GM21723 (cell line): ENCODE results near the gene LYRM9.
"Not testable (repeated sequence)": the region's sequence is repeated elsewhere in the genome, so short reads cannot be mapped to it uniquely, and the experiment has no call there.

Source experiments
- ATAC-seq: cut with Tn5 transposase; IDR thresholded peaks from one replicate; pipeline ENCODE4 v1.9.1; 2021; ENCODE audit warnings: mild to moderate bottlenecking, moderate library complexity; ENCODE audit not compliant: unreplicated experiment

Gene LYRM9

DNA sequence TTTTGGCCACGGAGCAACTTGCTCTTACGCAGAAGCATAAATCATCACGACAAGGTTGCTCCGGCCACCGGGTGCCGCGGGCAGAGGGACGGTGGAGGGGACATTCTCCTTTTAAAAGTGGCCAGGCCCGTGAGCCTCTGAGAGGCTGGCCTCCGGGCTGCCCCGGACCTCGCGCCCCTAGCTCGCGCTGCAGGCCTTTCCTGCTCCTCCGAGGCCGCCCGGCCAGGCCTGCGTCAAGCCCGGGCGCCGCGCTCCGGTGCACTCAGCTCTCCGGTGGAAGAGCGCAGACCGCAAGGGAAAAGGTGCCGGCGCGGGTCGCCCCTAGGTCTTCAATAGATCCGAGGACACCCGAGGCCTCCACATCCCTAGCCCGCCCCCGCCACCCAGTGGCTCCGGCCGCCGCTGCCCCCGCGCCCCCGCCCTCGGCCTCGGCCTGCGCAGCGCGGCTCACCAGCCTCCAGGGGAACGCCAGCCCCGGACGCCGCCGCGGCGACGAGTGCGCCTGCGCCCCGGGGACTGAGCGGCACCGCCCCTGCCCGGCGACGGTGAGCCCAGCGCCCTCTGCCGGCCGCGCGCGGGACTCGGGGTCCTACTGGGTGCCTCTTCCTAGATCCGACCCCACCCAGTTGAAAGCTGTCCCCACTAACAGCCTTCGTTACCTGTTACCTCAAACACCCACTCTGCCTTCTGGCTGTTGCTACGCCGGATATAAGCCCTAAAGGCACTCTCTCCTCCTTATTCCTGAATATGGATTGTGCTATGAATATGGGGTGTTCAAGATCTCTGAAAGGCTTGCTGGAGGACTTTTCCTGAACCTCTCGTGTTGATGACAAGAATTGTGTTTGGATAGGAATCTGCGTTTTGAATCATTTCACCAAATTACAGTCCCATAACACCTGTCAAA is at the start of gene LYRM9:
Gene LYRM9 (minus strand): TSS at position 500 of the 904 bp plus-strand sequence. CDS start 10,671 bp downstream, outside the sequence.
- ATAC-seq = peak; percentile 94

DNA sequence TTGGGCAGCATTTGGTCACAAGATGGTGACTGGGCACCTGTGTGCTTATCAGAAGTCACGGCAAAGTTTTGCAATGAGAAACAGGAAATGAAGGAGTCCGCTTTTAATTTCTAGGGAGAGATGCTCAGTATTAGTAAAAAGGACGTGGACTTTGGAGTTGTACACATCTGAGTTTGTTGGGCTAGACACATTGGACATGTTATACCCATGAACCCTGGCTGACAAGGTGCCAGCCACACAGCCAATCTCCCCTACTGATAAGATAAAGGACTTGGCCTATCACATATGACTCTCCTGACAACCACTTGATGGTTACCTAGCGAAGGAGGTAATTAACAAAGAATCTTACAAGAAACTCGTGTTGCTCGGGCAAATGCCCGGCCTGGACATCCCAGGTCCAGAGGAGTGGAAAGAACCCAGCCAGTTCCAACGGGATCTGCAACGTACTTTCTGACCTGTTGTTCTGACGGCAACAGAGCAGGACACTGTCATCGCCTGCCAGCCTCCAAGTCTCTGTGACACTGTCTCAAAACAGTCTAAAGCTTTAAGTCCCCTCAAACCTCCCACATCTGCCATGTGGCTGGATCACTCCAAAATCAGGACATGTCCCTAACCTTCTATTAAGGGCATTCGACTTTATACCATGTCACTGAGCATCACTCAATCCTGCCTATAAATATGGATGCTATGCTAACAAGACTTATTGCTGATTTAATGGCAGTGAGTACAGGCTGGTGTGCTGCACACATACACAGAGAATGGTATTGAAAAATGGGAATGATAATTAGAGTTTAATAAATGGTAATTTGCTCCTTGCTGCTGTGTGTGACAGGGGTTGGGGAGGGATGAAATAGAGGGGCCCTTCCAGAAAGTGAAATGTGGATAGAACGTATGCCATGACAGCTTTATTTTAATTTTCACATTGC is 47.6 kb upstream of the LYRM9 start:
- no peak for ATAC-seq

DNA sequence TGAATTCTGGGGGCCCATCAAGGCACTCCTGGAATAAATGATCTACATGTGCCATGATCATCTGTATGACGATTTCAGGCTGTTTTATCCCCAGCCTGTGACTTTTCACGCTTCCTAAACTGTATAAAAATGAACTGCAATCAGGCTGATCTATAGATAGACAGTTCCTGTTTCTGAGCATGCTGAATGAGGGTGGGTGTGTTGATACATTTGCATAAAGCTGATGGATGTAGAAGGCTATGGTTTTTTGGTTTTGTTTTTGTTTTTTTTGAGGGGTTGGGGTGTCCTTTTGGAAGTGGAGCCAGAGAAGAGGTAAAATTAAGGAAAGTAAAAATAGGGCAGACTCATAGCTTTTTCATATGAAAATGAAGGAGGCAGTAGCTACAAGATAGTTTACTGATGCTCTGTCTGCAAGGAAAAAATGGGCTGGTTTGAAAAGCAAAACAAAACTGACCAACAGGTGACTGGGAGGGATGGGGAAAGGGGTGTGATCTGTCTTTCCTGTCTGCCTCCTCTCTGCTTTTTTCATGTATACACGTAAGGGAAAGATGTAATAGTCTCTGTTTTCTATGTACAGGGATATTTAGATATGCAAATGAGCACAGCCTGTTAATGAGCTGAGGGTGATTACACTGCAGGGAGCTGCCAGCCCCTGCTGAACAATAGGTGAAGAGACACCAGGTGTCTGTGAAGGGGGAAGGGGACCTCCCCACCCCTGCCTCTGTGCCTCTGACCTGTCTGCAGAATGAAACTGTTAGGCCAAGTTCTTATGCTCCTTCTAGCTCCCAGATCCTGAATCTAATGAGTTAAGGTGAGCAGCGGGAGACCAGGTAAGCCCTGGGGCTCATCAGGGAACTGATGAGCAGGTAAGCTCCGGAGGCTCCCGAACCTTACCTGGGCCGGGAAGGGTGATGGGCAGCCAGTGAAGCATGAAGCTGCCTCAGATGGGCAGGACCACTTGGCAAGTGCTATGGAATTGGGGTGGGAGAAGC is 46.6 kb upstream of the LYRM9 start:
- no peak for ATAC-seq

DNA sequence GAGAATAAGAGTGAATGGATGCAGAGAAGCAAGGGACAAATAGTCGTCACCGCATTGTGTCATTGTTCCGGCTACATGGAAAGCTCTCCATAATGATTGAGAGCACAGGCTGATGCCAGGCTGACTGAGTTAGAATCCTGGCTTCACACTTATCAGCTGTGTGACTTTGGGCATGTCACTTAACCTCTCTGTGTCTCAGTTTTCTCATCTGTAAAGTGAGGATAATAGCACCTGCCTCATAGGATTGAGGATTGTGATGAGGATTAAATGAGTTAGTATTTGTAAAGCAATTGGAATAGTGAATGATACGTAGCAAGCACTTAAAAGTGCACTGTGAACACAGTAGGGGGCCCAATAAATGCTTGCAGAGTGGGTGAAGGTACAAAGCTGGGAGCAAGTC is 45.7 kb upstream of the LYRM9 start:
- no peak for ATAC-seq

DNA sequence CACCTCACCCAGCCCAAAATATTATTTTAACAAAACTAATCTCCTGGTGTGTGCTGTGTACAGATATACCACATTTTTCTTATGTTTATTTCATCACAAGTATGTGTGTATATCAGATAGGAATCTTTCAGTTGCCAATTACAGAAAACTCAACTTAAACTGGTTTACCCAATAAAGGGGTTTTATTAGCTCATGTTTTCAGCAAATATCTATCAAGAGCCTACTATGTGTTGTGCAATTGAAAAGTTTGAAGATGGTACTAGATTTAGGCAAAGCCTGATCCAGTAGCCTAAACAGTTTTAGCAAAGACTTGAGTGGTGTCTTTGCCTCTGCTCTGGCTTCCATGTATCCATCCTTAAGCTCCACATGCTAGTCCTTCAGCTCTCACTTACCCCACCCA is 45.1 kb upstream of the LYRM9 start:
- no peak for ATAC-seq

DNA sequence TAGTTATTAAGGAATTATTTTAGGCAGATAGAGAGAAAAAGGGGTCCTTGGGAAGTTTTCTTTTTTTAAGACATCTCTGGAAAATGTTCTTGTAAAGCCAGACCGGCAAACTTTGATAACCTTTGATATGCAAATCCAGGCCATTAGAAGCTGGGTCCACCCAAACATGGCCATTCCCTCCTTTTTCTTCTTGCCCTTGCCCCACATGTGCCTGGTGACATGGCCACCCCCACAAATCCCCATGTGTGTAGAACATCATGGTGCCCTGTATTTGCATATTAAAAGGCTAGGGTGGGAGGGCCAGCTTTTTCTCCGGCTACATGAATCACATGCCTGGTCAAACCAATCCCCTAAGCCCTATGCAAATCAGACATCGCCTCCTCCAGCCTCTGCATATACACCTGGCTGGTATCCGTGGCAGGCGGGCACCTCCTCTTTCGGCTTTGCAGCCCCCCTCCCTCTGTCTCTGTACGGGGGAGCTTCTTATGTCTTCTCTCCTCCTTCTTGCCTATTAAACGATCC is 43.9 kb upstream of the LYRM9 start:
- no peak for ATAC-seq

DNA sequence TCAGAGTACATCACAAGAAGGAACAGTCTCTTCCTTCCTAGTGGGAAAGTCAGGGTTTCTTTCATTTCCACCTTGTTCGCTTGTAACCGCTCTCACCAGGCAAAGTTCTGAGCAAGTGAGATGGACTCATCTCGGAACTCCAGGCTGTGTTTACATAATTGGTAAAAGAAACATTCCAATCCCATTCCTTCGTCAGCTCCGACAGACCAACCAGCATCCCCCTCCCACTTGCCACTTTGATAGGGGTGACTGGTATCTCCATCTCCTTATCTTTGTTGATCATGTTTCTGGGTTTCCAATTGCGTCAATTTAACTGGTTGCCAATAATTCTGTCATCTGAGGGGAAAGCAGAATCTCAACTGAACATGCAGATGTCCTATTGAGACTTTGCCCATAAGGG is 36.8 kb upstream of the LYRM9 start:
- no peak for ATAC-seq

DNA sequence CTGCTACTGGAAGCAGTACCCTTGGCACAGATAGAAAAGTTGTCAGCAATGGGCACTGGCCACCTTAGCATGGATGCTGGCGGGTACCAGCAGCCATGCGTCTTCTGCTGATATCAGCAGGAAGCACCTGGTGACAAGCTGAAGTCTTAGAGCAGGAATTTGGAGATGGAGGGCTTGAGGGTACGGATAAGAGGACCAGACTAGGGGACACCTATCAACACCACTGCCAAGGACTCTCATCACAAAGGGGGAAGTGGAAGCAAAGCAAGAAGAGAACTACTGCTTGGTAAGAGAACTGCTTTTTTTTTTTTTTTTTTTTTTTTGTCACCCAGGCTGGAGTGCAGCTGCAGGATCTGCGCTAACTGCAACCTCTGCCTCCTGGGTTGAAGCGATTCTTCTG is 35.4 kb upstream of the LYRM9 start:
- no peak for ATAC-seq

DNA sequence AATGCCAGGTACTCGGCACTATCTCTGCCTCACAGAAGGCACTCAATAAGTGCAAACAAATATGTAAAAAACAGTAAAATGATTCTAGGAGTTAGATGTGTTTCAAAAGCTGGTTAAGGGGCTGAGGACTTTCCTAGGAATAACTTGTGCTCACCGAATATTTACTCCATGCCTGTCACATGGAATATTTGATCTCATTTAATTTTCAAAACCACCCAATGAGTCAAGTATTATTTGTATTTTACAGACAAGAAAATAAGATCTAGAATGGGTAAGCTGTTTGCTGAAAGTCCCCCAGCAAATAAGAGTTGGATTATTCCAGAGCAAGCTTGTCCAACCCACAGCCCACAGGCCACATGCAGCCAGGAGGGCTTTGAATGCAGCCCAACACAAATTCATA is 34.6 kb upstream of the LYRM9 start:
- ATAC-seq = no peak

DNA sequence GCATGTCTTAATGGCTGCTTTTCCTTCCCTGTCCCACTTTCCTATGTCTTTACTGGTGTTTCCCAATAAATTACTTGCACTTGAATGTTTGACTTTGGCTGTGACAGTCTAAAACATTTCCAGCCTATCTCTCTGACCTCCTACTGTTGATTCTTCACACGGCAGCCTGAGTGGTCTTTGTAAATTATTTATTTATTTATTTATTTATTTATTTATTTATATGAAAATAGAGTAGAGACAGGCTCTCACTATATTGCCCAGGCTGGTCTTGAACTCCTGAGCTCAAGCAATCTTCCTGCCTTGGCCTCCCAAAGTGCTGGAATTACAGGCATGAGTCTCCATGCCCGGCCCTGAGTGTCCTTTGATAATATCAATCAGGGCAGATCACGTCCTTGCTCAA is 28.4 kb upstream of the LYRM9 start:
- ATAC-seq = no peak

DNA sequence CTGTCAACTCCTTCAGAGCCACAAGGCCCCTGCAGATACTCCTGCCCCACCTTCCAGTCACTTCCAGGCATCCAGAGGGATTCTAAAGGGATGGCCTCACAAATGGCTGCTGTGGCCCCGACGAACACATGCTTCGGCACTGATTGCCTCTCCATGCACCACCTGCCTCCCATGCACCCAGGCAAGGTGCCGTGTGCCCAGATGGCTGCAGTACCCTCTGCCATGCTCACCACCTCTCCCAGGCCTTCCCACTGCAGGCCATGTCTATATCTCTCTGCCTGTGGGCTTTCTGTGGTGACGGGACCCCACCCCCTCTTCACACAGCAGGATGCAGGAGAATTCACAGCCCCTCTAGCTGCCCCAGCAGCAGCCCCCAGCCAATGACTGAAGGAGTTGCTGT is 27.9 kb upstream of the LYRM9 start:
- ATAC-seq = no peak

DNA sequence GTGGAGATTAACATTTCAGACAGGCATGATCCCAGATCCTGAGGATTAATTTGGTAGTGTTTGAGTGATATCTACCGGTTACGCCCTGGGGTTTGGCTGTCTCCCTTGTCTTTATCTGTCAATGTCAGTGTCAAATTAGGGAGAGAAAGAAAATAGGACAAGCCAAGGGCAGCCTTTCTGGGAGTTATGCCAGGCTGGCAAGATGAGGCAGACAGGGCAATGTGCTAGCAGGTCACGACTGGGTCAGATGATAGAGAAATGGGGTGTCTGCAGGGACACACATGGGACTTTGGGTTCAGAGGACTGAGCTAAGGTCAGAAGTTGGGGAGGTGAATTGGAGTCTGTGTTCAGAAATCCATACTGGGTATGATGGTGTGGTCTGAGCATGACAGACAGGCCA is 27.4 kb upstream of the LYRM9 start:
- ATAC-seq = no peak

DNA sequence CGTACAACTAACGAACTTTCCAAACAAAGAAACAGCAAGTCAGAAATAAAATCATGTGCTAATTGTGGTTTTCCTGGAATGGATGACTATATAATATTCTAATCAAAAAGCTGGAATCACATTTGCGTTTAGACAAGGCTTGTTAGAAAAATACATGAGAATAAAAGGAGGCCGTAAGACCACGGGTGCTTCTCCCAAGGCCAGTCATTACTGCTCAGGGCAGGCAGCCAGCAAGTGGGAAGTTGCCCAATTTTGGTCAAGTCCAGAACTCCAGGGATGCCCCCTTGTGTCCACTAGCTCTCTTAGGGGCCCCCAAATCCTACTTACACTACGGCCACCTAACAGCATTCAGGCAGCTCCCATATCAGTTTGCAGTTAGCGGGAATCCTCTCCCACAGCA is 25.9 kb upstream of the LYRM9 start:
- ATAC-seq = no peak

DNA sequence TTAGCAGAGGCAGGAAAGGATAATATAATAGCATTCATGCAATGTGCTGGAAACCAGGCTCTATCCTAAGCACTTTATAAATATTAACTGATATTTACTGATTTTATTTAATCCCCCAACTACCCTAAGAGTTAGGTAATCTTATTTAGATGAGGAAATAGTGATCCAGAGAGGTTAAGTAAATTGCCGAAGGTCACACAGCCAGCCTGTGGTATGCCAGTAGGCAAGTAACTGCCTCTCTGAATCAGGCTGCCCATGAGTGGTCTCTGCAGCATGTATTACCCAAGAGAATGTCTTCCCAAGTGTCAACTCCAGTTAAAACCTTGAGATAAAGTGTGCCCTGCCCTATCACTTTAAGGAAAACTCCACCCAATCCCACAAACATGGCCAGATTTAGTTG is 25.3 kb upstream of the LYRM9 start:
- ATAC-seq = no peak

DNA sequence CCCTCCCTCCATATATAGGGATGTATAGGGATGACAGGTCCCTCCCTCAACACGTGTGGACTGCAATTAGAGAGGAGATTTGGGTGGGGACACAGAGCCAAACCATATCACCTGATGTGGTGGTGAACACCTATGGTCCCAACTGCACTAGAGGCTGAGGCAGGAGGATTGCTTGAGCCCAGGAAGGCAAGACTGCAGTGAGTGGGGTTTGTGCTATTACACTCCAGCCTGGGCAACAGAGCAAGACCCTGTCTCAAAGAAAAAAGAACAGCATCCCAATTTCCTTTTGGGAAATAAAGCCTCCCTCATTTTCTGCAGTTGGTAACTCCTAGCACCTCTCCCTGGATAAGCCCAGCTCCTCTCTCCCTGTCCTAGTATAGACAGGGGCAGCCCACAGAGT is 23.8 kb upstream of the LYRM9 start:
- ATAC-seq = no peak

DNA sequence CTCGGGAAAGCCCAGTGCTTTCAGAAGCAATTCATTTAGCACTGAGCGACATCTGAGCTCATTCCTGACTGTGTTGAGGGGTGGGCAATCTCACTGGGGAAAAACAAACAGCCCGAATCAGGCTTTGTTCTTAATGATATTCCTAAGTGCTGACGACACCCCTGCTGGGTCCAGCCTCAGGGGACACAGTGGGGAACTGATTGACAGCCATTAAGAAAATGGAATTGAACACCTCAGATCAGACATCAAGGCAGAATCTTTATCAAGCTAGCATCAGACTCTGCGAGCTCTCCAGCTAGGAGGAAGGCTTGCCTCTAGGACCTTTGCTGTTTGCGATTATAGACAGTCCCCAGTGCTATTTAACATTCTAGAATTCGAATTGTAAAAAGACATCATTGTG is 22.5 kb upstream of the LYRM9 start:
- ATAC-seq = no peak

DNA sequence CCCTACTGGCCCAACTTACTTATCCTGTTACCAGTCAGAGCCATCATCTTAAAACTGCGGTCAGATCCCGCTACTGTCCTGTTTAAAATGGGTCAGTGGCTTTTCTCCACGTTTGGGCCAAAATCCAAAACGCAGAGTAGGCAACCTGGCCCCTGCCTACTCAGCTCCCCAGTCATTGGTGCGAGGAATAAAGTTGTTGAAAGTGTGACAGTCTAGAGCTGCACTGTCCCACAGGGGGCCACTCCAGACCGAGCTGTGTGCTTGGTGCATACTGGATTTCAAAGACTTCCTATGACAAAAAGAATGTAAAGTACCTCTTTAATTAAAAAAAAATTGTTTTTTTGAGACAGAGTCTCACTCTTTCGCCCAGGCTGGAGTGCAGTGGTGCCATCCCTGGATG is 21.2 kb upstream of the LYRM9 start:
- ATAC-seq = no peak

DNA sequence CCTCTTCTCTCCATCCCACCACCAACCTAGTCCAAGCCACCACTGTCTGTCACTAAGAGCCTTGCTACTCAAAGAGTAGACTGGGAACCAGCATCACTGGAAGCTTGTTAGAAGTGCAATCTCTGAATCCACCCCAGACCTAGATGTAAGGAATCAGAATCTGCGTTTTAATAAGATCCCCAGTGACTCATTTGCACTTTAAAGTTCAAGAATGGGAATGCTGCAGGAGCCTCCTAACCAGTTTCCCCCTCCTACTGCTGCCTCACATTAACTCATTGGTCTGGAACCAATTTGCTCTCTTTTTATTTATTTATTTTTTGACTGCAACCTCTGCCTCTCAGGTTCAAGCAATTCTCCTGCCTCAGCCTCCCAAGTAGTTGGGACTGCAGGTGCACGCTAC is 19.8 kb upstream of the LYRM9 start:
- ATAC-seq = no peak

DNA sequence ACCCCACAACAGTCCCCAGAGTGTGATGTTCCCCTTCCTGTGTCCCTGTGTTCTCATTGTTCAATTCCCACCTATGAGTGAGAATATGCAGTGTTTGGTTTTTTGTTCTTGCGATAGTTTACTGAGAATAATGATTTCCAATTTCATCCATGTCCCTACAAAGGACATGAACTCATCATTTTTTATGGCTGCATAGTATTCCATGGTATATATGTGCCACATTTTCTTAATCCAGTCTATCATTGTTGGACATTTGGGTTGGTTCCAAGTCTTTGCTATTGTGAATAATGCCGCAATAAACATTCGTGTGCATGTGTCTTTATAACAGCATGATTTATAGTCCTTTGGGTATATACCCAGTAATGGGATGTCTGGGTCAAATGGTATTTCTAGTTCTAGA is 19.1 kb upstream of the LYRM9 start:
- not testable (repeated sequence) for ATAC-seq

DNA sequence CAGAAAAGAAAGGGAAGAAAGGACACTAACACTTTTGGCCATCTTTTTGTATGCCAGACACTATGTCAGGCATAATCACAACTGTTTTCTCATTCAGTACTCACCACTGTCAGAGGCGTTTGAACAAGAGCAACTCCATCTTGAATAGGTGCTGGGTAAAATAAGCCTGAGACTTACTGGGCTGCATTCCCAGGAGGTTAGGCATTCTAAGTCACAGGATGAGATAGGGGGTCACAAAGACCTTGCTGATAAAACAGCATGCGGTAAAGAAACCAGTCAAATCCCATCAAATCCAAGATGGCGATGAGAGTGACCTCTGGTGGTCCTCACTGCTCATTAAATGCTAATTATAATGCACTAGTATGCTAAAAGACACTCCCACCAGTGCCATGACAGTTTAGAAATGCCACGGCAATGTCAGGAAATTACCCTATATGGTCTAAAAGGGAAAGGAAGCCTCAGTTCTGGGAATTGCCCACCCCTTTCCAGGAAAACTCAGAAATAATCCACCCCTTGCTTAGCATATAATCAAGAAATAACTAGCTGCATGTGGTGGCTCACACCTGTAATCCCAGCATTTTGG is 14.9 kb upstream of the LYRM9 start:
- no peak for ATAC-seq
